Measurements from ENCODE around the gene RSRC2. TPM values are rescaled to one million over a fixed set of nuclear protein-coding genes. Genes with fewer than 3 reads are reported as not detected.

The RSRC2 gene
- total and polyA plus RNA-seq, 9 of the 15 experiments (the other 6 are each of a cell fraction or from before 2014, with no cell fraction given): 52.6 to 123 (median 80.3) TPM

DNA sequence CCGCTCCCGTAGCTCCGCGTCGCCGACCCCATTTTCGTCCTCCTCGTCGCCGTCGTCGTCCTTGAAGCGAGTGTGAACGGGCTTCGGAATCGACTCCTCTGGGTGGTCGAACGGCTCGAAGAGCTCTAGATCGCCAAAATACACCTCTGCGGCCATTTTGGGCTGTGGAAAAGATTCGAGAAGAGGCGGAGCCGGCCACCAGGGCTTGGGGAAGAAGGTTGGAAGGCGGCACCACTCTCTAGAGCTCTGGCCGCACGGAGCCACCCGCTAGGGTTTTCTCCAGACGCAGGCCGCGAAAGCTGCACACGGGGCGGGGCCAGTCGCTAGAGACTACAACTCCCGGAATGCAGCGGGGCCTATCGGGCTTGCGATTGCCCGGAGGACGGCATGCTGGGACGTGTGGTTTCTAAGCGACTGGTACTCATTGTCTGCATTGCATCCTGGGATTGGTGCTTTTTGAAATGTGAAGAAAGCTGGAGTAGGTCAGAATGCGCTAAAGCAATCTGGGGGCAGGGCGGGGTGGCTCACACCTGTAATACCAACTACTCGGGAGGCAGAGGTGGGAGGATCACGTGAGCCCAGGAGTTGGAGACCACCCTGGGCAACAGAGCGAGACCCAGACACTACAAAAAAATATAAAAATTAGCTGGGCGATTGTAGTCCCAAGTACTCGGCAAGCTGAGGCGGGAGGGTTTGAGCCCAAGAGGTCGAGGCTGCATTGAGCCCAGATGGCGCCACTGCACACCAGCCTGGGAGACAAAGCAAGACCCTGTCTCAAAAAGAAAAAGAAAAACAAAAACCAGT, 25.8 kb downstream of the RSRC2 start, which contains the start of gene ZCCHC8 (continued):
- TF ChIP-seq CBX2 (IDR thresholded peaks at IDR 0.05; ENCODE audit: insufficient read depth, low read length, poor library complexity, severe bottlenecking) (no peak), SMARCE1 (IDR thresholded peaks at IDR 0.05) (no peak), MTF1 (CRISPR knock-in tag; IDR thresholded peaks at IDR 0.05; ENCODE audit: borderline replicate concordance) (no peak), PCBP1 (IDR thresholded peaks at IDR 0.05; ENCODE audit: low read depth, low read length, poor library complexity, severe bottlenecking) (no peak), ZNF583 (CRISPR knock-in tag; IDR thresholded peaks at IDR 0.05) (no peak), MCM2 (IDR thresholded peaks at IDR 0.05; ENCODE audit: low read depth) (no peak), NBN (IDR thresholded peaks at IDR 0.05; ENCODE audit: low read depth) (peak; percentile 38; the same call in 1 of the 2 replicates), KAT8 (IDR thresholded peaks at IDR 0.05; ENCODE audit: low read depth) (no peak), U2AF1 (optimal IDR thresholded peaks at IDR 0.05; ENCODE audit: low read depth, low read length) (no peak), TEAD4 (IDR thresholded peaks at IDR 0.05; ENCODE audit: low read length) (peak; percentile 68; the same call in 1 of the 2 replicates), TEAD4 (CRISPR knock-in tag; IDR thresholded peaks at IDR 0.05; ENCODE audit: borderline replicate concordance) (no peak; the same call in 1 of the 2 replicates), SMARCB1 (IDR thresholded peaks at IDR 0.05; ENCODE audit: insufficient read length, low read depth) (no peak), DIDO1 (tag; IDR thresholded peaks at IDR 0.05; ENCODE audit: low read depth) (no peak), CBX1 (IDR thresholded peaks at IDR 0.05; ENCODE audit: low read depth) (no peak; the same call in 1 of the 2 replicates), ZNF23 (CRISPR knock-in tag; IDR thresholded peaks at IDR 0.05) (no peak), LARP7 (IDR thresholded peaks at IDR 0.05) (no peak)
- TF ChIP-seq, protein P1, sequence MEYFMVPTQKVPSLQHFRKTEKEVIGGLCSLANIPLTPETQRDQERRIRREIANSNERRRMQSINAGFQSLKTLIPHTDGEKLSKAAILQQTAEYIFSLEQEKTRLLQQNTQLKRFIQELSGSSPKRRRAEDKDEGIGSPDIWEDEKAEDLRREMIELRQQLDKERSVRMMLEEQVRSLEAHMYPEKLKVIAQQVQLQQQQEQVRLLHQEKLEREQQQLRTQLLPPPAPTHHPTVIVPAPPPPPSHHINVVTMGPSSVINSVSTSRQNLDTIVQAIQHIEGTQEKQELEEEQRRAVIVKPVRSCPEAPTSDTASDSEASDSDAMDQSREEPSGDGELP (CRISPR knock-in tag; IDR thresholded peaks at IDR 0.05; ENCODE audit: borderline replicate concordance): peak; percentile 88
- TF ChIP-seq, protein P2, sequence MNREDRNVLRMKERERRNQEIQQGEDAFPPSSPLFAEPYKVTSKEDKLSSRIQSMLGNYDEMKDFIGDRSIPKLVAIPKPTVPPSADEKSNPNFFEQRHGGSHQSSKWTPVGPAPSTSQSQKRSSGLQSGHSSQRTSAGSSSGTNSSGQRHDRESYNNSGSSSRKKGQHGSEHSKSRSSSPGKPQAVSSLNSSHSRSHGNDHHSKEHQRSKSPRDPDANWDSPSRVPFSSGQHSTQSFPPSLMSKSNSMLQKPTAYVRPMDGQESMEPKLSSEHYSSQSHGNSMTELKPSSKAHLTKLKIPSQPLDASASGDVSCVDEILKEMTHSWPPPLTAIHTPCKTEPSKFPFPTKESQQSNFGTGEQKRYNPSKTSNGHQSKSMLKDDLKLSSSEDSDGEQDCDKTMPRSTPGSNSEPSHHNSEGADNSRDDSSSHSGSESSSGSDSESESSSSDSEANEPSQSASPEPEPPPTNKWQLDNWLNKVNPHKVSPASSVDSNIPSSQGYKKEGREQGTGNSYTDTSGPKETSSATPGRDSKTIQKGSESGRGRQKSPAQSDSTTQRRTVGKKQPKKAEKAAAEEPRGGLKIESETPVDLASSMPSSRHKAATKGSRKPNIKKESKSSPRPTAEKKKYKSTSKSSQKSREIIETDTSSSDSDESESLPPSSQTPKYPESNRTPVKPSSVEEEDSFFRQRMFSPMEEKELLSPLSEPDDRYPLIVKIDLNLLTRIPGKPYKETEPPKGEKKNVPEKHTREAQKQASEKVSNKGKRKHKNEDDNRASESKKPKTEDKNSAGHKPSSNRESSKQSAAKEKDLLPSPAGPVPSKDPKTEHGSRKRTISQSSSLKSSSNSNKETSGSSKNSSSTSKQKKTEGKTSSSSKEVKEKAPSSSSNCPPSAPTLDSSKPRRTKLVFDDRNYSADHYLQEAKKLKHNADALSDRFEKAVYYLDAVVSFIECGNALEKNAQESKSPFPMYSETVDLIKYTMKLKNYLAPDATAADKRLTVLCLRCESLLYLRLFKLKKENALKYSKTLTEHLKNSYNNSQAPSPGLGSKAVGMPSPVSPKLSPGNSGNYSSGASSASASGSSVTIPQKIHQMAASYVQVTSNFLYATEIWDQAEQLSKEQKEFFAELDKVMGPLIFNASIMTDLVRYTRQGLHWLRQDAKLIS (CRISPR knock-in tag; IDR thresholded peaks at IDR 0.05): peak; percentile 71; the same call in 1 of the 2 replicates
- TF ChIP-seq, protein P3, sequence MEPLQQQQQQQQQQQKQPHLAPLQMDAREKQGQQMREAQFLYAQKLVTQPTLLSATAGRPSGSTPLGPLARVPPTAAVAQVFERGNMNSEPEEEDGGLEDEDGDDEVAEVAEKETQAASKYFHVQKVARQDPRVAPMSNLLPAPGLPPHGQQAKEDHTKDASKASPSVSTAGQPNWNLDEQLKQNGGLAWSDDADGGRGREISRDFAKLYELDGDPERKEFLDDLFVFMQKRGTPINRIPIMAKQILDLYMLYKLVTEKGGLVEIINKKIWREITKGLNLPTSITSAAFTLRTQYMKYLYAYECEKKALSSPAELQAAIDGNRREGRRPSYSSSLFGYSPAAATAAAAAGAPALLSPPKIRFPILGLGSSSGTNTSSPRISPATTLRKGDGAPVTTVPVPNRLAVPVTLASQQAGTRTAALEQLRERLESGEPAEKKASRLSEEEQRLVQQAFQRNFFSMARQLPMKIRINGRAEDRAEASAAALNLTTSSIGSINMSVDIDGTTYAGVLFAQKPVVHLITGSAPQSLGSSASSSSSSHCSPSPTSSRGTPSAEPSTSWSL (CRISPR knock-in tag; IDR thresholded peaks at IDR 0.05; ENCODE audit: borderline replicate concordance): no peak
- TF ChIP-seq, protein P4, sequence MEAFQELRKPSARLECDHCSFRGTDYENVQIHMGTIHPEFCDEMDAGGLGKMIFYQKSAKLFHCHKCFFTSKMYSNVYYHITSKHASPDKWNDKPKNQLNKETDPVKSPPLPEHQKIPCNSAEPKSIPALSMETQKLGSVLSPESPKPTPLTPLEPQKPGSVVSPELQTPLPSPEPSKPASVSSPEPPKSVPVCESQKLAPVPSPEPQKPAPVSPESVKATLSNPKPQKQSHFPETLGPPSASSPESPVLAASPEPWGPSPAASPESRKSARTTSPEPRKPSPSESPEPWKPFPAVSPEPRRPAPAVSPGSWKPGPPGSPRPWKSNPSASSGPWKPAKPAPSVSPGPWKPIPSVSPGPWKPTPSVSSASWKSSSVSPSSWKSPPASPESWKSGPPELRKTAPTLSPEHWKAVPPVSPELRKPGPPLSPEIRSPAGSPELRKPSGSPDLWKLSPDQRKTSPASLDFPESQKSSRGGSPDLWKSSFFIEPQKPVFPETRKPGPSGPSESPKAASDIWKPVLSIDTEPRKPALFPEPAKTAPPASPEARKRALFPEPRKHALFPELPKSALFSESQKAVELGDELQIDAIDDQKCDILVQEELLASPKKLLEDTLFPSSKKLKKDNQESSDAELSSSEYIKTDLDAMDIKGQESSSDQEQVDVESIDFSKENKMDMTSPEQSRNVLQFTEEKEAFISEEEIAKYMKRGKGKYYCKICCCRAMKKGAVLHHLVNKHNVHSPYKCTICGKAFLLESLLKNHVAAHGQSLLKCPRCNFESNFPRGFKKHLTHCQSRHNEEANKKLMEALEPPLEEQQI (IDR thresholded peaks at IDR 0.05): no peak

All from K562 (cell line).